ENCODE measurements around the gene FETUB.

FETUB gene

DNA sequence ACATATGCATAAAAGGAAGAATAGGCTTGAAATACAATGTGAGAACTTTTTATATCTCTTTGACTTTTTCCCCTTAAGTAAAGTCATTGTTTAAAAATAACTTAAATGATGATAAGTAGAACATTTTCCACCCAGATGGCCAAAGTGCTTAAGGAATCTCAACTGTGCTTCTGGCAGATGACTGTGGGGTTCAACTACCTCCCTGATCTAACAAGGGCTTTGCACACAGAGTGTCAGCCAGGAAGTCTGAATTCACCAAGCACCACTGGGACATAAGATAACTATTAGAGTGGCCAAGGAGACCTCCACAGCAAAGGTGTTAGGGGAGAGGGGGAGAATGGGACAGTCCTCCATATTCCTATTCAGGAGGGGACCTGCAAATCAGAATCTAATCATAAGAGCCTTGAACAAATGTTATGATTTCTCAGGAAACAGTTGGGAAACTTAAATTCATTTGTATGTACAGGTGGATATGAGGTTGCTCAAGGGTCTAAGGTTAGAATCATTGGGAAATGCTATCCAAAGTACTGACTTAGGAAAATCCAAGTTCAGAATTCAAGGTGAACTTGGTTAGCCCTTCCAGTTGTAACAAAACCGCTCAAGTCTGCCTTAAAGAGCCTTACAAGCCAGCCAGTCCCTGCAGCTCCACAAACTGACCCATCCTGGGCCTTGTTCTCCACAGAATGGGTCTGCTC is at the start of gene FETUB:
Gene FETUB, plus strand, starts transcription at position 622 of the 695 bp plus-strand sequence. Its CDS starts 62 bp downstream, at position 684.
- no peak for DNase-seq (ENCODE audit: low read depth)

DNA sequence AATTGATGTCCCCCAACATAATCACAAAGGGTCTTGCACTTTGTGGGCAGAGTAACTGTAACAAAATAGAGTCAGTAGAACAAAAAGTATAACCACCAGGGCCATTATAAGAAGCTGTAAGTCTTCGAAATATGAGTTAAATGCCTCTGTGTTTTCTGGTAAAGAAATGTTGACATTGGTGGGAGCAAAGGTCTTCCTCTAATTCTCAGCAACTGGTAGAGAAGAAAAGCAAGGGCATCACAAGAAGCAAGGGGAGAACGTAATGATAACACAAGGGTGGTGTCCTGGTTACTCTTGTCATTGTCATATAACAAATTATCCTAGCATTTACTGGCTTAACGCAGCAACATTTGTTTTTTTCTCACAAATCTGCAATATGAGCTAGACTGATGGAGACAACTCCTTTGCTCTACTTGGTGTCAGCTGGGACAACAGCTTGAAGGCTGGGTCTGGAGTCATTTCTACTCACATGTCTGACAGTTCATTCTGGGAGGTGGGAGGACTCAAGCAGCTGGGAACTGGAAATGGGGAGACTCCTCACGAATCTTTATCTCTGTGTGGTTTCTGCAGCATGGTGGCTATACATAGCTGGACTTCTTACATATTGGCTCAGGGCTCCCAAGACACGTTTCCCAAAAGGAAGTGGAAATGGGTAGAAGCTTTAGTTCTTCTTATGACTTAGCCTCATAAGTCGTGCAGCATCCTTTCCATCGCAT is 49.5 kb upstream of the FETUB start:
- no peak for DNase-seq (ENCODE audit: low read depth)

DNA sequence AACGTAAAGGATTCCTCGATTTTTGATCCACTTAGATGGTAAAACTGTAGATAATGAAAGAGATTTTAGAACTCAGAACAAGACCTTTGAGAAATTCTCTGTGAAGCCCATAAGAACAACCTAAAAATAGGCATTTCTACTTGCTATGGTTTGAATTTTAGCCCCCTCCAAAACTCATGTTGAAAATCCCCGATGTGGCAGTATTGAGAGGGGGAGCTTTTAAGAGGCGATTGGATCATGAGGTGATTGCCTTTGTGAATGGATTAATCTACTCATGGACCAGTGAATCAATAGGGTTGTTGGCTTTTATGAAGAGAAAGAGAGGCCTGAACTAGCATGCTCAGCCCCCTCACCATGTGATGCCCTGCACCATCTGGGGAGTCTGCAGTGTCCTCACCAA is 47.5 kb upstream of the FETUB start:
- no peak for DNase-seq (ENCODE audit: low read depth)

DNA sequence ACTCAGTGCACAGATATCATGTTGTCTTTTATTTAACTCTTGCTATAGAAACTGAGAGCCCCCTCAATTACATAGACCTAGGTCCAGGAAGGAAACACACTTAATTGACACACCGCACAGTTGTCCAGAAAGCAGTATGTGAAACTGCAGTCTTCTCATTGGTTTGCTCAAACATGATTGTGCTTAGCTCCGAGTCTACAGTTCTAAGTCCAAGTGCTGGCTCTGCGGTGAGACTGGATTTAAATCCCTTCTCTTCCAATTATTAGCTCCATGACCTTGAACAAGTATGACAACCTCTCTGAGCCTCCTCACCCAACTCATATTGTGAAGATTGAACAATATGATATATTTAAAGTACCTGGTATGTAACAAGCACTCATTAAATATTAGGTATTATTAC is 46.3 kb upstream of the FETUB start:
- DNase-seq (ENCODE audit: low read depth), result no peak

DNA sequence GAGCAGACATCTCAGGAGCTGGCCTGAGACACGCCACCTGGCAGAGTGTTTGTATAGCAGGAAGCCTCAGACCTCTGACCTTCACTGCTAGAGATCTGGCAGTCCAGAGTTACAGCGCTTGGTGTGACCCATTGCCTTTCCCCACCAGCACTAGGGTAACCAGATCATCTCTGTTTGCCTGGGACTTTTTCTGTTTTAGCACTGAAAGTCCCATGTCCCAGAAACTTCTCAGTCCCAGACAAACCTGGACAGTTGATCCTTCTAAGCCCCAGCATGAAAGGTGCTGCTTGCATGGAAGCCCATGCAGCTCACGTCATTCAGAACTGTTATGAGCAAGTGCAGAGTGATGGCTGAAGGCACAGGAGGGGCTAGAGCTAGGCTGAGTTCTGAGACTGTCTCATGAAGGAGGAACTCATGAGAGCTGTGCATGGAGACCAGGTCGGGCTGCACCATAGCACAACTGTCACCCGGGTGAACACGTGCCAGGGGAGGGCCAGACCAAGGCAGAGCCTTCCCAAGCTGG is 45.5 kb upstream of the FETUB start:
- DNase-seq (ENCODE audit: low read depth), result no peak

DNA sequence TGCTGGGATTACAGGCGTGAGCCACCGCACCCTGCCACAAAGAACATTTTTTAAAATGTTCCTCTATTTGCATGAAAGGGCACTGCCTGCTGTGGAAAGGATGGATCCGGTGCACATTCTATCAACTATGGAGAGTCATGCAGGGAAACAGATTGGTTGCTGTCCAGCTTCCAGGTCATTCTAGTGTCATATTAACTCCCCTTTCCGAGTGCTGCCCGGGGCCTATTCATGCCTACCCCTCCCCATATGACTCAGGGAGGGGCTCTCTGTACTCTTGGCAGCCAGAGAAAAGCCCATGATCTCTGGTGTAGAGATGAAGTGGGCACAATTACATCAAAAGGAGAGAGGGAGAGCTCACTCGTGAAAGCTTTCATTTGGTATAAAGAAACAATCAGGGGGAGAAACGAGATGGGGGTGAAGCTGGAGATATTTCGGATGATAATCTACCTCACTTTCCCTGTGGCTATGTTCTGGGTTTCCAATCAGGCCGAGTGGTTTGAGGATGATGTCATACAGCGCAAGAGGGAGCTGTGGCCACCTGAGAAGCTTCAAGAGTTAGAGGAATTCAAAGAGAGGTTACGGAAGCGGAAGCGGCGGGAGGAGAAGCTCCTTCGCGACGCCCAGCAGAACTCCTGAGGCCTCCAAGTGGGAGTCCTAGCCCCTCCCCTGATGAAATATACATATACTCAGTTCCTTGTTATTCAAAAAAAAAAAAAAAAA is 43.5 kb upstream of the FETUB start:
- DNase-seq (ENCODE audit: low read depth), result no peak

DNA sequence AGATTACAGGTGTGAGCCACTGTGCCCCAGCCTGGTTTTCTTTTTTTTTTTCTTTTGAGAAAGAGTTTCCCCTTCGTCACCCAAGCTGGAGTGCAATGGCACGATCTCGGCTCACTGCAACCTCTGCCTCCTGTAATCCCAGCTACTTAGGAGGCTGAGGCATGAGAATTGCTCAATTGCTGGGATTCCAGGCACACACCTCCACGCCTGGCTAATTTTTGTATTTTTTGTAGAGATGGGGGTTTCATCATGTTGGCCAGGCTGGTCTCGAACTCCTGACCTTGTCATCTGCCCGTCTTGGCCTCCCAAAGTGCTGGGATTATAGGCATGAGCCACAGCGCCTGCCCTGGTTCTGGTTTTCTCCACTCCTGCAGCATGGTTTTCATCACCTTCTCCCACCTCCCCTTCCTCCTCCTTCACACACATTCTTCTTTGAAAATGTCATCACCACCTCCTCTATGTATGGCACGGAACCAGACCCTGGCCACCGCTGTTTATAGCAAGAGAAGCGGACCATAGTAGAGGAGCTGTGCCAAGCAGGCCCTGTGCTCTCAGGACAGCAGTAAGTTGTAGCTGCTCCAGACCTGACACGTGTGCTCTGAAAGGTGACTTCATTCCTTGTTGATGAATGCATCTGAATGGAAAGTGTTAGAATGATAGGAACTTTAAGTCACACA is 42.0 kb upstream of the FETUB start:
- DNase-seq (ENCODE audit: low read depth), result no peak

- DNase-seq (ENCODE audit: low read depth), result no peak
These were observed 41.4 kb upstream of the FETUB start for GRCh38 chr3:186598794-186599141.

- DNase-seq (ENCODE audit: low read depth), result no peak
These were observed 40.9 kb upstream of the FETUB start for GRCh38 chr3:186599142-186599784.

DNA sequence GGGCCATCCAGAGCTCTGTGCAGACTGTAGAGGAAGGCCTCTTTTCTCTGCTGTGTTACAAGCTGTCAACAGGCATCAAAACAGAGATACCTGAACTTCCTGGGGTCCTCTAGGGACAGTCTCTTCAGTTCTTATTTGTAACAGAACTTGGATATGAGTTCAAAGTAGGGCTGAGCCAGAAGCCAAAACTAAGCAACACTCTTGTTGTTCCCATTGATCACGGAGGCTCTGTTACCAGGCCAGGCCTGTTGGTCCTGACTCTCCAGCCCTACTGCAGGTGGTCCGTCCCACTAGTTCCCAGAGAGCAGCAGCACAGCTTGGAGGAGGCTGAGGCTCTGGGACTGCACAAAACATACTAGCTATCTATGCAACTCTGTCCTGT is 40.4 kb upstream of the FETUB start:
- no peak for DNase-seq (ENCODE audit: low read depth)

DNA sequence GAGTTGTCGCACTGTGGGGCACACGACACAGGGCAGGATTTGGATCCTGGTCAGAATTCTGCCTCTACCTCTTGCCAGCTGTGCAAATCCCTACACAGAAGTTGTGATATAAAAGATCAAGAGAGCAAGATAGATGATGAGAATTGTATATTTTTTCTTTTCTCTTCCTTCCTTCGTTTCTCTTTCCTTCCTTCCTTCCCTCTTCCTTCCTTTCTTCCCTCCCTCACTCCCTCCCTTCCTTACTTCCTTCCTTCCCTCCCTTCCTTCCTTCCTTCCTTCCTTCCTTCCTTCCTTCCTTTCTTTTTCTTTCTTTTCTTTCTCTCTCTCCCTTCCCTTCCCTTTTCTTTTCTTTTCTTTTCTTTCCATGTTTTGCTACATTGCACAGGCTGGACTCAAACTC is 39.3 kb upstream of the FETUB start:
- no peak for DNase-seq (ENCODE audit: low read depth)

GRCh38 chr3:186603159-186603558 is 37.0 kb upstream of the FETUB start:
- no peak for DNase-seq (ENCODE audit: low read depth)

DNA sequence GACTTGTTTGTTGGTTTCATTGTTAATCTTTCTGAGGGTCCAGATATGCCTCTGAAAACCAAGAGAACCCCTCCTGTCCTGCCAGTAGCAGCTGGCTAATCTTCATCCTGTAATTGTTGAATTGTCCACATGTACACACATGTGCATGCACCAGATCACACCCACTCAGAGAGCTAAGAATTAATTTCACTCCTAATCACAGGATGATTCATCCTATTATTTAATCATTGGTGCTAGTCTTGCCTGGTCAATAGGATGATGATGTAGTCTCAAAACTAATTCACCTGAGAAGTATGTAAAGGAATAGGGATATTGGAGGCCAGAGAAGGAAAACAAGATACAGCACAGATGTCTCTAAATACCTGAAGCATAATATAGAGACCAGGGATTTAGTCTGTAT is 35.1 kb upstream of the FETUB start:
- no peak for DNase-seq (ENCODE audit: low read depth)

- no peak for DNase-seq (ENCODE audit: low read depth)
These were observed 34.3 kb upstream of the FETUB start for GRCh38 chr3:186605561-186606545.

DNA sequence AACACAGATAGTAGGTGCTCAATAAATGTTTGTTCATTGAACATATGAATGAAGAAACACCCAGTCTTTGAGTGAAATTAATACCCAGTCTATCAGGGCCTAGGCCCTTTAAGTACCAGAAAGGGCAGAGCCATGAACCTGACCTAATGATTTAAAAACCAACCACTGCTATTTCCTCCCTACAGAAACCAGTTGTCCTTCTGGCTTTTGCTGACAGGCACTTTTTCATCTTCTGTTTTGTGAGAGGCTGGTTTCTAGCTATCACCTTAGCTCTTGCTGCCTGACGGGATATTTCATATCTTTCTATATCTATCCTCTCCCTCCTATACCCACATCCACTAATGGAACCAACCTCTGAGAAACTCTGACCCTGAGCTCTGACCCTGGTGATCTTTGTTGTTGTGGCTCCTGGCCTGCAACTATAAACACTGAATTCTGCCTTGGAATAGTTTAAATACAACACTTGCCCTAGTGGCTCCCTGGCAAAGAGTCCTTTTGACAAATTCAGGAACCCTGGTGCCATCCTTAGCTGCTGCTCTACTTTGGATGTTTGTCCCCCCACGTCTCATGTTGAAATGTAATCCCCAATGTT is 31.5 kb upstream of the FETUB start:
- no peak for DNase-seq (ENCODE audit: low read depth)

DNA sequence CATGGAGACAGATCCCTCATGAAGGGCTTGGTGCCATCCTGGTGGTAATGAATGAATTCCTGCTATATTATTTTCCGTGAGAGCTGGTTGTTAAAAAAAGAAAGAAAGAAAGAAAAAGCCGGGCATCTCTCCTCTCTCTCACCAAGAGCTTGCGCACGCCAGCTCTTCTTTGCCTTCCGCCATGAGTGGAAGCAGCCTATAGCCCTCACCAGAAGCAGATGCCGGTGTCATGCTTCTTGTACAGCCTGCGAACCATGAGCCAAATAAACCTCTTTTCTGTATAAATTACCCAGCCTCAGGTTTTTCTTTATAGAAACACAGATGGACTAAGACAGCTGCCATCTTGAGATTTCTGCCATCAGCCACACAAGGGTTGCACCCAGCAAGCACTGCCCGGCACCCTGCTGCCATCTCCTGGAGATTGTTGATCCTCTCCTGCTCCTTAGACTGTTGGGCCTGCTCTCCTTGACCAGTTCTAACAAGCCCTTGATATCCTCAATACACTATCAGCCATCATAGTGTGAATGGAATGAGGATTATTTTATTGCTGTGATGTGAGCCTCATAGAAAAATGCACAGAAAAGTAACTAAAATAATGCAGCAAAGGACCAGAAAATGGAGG is 30.8 kb upstream of the FETUB start:
- no peak for DNase-seq (ENCODE audit: low read depth)

DNA sequence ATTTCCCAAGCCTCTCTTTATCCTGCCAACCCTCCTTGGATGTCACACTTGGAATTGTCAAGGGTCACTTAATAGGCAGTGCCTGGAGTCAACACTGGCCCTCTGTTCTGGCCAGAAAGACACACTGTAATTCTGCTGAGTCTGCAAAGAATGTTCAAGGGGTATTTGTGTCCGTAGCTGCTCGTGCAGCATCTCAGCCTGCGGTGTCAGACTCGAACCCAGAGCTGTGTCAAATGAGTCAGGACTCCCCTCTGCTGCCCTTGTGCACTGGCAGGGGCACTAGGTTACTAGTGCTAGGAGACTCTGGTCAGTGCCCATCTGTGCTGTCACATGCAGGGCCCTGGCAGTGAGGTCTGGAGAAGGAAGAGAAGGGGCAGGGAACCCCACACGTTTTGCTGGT is 28.1 kb upstream of the FETUB start:
- DNase-seq (ENCODE audit: low read depth), result no peak

GRCh38 chr3:186612721-186613636 is 27.2 kb upstream of the FETUB start, which contains the start of gene AHSG:
AHSG (plus strand) TSS chr3:186613060; CDS start chr3:186613142, 82 bp downstream.
- DNase-seq (ENCODE audit: low read depth), result no peak

Measured in T-helper 22 cell (primary cell).